ENCODE data around the gene POLR1A.

DNA sequence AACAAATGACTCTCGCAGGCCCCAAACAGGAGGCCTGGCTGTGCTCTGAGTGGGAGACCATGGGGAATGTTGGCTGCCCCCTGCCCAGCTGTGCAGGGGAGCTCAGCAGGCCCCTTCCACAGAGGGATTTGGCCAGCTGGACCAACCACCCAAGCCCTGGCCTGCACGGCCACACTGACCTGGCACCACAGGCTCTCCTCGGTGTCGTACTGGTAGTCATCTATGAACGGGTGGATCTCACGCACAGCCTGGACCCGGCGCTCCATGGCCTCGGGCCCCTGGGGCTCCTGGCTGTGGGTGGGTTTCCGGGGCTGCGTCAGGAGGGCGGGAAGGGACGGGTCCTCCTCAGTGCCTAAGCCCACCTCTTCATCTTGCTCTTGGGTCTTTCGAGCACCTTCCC is 74.5 kb downstream of the POLR1A start:
- TF ChIP-seq, protein P1, sequence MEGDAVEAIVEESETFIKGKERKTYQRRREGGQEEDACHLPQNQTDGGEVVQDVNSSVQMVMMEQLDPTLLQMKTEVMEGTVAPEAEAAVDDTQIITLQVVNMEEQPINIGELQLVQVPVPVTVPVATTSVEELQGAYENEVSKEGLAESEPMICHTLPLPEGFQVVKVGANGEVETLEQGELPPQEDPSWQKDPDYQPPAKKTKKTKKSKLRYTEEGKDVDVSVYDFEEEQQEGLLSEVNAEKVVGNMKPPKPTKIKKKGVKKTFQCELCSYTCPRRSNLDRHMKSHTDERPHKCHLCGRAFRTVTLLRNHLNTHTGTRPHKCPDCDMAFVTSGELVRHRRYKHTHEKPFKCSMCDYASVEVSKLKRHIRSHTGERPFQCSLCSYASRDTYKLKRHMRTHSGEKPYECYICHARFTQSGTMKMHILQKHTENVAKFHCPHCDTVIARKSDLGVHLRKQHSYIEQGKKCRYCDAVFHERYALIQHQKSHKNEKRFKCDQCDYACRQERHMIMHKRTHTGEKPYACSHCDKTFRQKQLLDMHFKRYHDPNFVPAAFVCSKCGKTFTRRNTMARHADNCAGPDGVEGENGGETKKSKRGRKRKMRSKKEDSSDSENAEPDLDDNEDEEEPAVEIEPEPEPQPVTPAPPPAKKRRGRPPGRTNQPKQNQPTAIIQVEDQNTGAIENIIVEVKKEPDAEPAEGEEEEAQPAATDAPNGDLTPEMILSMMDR (IDR thresholded peaks at IDR 0.05; ENCODE audit: low read depth, low read length, missing input control), result no peak
- no peak for TF ChIP-seq REST (IDR thresholded peaks at IDR 0.05)
- TF ChIP-seq SP1 (IDR thresholded peaks at IDR 0.05), result no peak
- TF ChIP-seq YY1 (IDR thresholded peaks at IDR 0.05), result no peak
- no peak for TF ChIP-seq TAF1 (conservative IDR thresholded peaks at IDR 0.05)
- TF ChIP-seq NR2F2 (IDR thresholded peaks at IDR 0.05), result no peak
